Epithelial cell of proximal tubule (primary cell): ENCODE data around the gene HDAC4. TPM values are rescaled to one million over a fixed set of nuclear protein-coding genes. Genes with fewer than 3 reads are reported as not detected.

Source experiments
- DNase-seq: peaks from one replicate; pipeline ENCODE4 v3.0.0-alpha.2; 2011; ENCODE audit warnings: low read depth
- H3K4me3 ChIP-seq: 2 replicates; pipeline ENCODE4 v1.5.1; 2011; ENCODE audit warnings: low read depth, mild to moderate bottlenecking, low read length
- CTCF ChIP-seq: conservative IDR thresholded peaks from 2 replicates; pipeline ENCODE4 v1.5.1; 2012; ENCODE audit warnings: low read depth, mild to moderate bottlenecking, low read length
- total RNA-seq: library from RNA; depleted of rRNA; stranded (reverse); fragments of >200 nt; gene quantifications from 2 replicates; pipeline ENCODE4 v1.2.3, GENCODE V29; 2015

Gene HDAC4
- total RNA-seq, 1 donor from 2014 or later, result 23.2 TPM

GRCh38 chr2:239035361-239035814 lies 365.4 kb downstream of the HDAC4 start:
- no peak for DNase-seq
- H3K4me3 ChIP-seq, result no peak overlapping the region
- peak; percentile 59 for TF ChIP-seq CTCF

- H3K4me3 ChIP-seq, result no peak overlapping the region
- DNase-seq, result no peak
- TF ChIP-seq CTCF, result no peak
These were observed 366.1 kb downstream of the HDAC4 start for GRCh38 chr2:239034561-239035341.

- H3K4me3 ChIP-seq, result no peak overlapping the region
- DNase-seq, result no peak
- no peak for TF ChIP-seq CTCF
These were observed 366.8 kb downstream of the HDAC4 start for GRCh38 chr2:239033801-239034560.

- TF ChIP-seq CTCF, result no peak
- no peak overlapping the region for H3K4me3 ChIP-seq
- DNase-seq, result no peak
These were observed 370.9 kb downstream of the HDAC4 start for GRCh38 chr2:239029958-239030357.

GRCh38 chr2:239028253-239028619 lies 372.6 kb downstream of the HDAC4 start:
- no peak overlapping the region for H3K4me3 ChIP-seq
- TF ChIP-seq CTCF, result no peak
- DNase-seq, result no peak

GRCh38 chr2:239027391-239028252 lies 373.2 kb downstream of the HDAC4 start:
- TF ChIP-seq CTCF, result no peak
- no peak overlapping the region for H3K4me3 ChIP-seq

More at GRCh38 chr2:239027391-239028252, 373.2 kb downstream of the HDAC4 start:
- no peak for DNase-seq
